Measurements from ENCODE around the gene GALNT17. TPM values are rescaled to one million over a fixed set of nuclear protein-coding genes. Genes with fewer than 3 reads are reported as not detected.

Gene GALNT17
- 0.47 and 0.50 TPM in 2 replicates for polyA plus RNA-seq (2013)

- Histone ChIP-seq H3K4ac (ENCODE audit: low read depth, low read length) (no peak within 1 kb of the TSS), H3K14ac (ENCODE audit: low read length) (no peak within 1 kb of the TSS), H3K79me1 (ENCODE audit: low read length) (peaks cover 1% of the 10 kb centered on the region), H3K4me2 (ENCODE audit: low read length) (peak within 1 kb of the TSS; percentile 92), H3K36me3 (ENCODE audit: control insufficient read depth in 1 of 2, insufficient read depth in 2 of 2, low read length in 2 of 2) (no peaks in the 10 kb centered on the region), H3K27ac (ENCODE audit: low read depth, low read length) (no peak within 1 kb of the TSS), H2AFZ (ENCODE audit: insufficient read depth, low read length, poor library complexity) (peak within 1 kb of the TSS; percentile 88), H3K79me2 (ENCODE audit: control insufficient read depth, insufficient read depth, low read length, poor library complexity) (no peaks in the 10 kb centered on the region), H2BK5ac (ENCODE audit: low read depth, low read length, poor library complexity) (no peak within 1 kb of the TSS), H2BK120ac (ENCODE audit: insufficient read depth, low read length, poor library complexity) (peak within 1 kb of the TSS; percentile 18), H2BK12ac (ENCODE audit: low read length) (peak within 1 kb of the TSS; percentile 20), H3K23ac (ENCODE audit: low read length) (no peak within 1 kb of the TSS), H3K27me3 (ENCODE audit: insufficient read depth, low read length) (peaks cover 19% of the 10 kb centered on the region), H3K4me1 (ENCODE audit: control insufficient read depth in 1 of 2, insufficient read depth in 2 of 2, low read length in 2 of 2) (peaks cover 5 to 10% of the 10 kb centered on the region in 2 experiments), H4K91ac (ENCODE audit: low read depth, low read length) (no peak within 1 kb of the TSS), H3K18ac (ENCODE audit: low read length) (peak within 1 kb of the TSS; percentile 56), H4K12ac (ENCODE audit: low read depth, low read length) (no peak within 1 kb of the TSS), H3K4me3 (ENCODE audit: low read depth, low read length) (peak within 1 kb of the TSS; percentile 74), H2AK5ac (ENCODE audit: low read length) (no peak within 1 kb of the TSS), H3K9ac (ENCODE audit: low read length) (no peak within 1 kb of the TSS), H4K8ac (ENCODE audit: low read depth, low read length) (peak within 1 kb of the TSS; percentile 35), H3K9me3 (ENCODE audit: insufficient read depth, low read depth, low read length) (peaks cover 4% of the 10 kb centered on the region)
- DNase-seq, result no peak
- WGBS (ENCODE audit: extremely low coverage, insufficient coverage, insufficient read length), result no CpG with 5 or more reads among the region's 34 CpGs
Observed at GRCh38 chr7:71132127-71132376, at the start of gene GALNT17. GALNT17 (plus strand) TSS chr7:71132144.

- no peaks in the 10 kb centered on the region for H3K27me3 ChIP-seq (ENCODE audit: insufficient read depth, low read length)
- H3K79me2 ChIP-seq (ENCODE audit: control insufficient read depth, insufficient read depth, low read length, poor library complexity), result no peaks in the 10 kb centered on the region
- H3K4me1 ChIP-seq (ENCODE audit: control insufficient read depth in 1 of 2, insufficient read depth in 2 of 2, low read length in 2 of 2), result no peaks in the 10 kb centered on the region
- no peak overlapping the region for H2BK12ac ChIP-seq (ENCODE audit: low read length)
- H4K91ac ChIP-seq (ENCODE audit: low read depth, low read length), result no peak overlapping the region
- H3K4me2 ChIP-seq (ENCODE audit: low read length), result no peak overlapping the region
- H3K4me3 ChIP-seq (ENCODE audit: low read depth, low read length), result no peak overlapping the region
- no peaks in the 10 kb centered on the region for H3K9me3 ChIP-seq (ENCODE audit: insufficient read depth, low read depth, low read length)
- H2BK120ac ChIP-seq (ENCODE audit: insufficient read depth, low read length, poor library complexity), result no peak overlapping the region
- no peak for DNase-seq
- no peak overlapping the region for H3K14ac ChIP-seq (ENCODE audit: low read length)
- no peak overlapping the region for H2AK5ac ChIP-seq (ENCODE audit: low read length)
- H3K36me3 ChIP-seq (ENCODE audit: control insufficient read depth in 1 of 2, insufficient read depth in 2 of 2, low read length in 2 of 2), result no peaks in the 10 kb centered on the region
- no peak overlapping the region for H3K18ac ChIP-seq (ENCODE audit: low read length)
- H3K23ac ChIP-seq (ENCODE audit: low read length), result no peak overlapping the region
- no peak overlapping the region for H3K9ac ChIP-seq (ENCODE audit: low read length)
- no peak overlapping the region for H4K8ac ChIP-seq (ENCODE audit: low read depth, low read length)
- no peaks in the 10 kb centered on the region for H3K79me1 ChIP-seq (ENCODE audit: low read length)
- H2AFZ ChIP-seq (ENCODE audit: insufficient read depth, low read length, poor library complexity), result no peak overlapping the region
- no peak overlapping the region for H3K27ac ChIP-seq (ENCODE audit: low read depth, low read length)
- H3K4ac ChIP-seq (ENCODE audit: low read depth, low read length), result no peak overlapping the region
- no peak overlapping the region for H2BK5ac ChIP-seq (ENCODE audit: low read depth, low read length, poor library complexity)
- H4K12ac ChIP-seq (ENCODE audit: low read depth, low read length), result no peak overlapping the region
- WGBS (ENCODE audit: extremely low coverage, insufficient coverage, insufficient read length), result no CpG with 5 or more reads among the region's 2 CpGs
Observed at GRCh38 chr7:71095266-71095860, 36.6 kb upstream of the GALNT17 start.

- Histone ChIP-seq H3K9ac (ENCODE audit: low read length) (no peak overlapping the region), H2AFZ (ENCODE audit: insufficient read depth, low read length, poor library complexity) (no peak overlapping the region), H3K79me2 (ENCODE audit: control insufficient read depth, insufficient read depth, low read length, poor library complexity) (no peaks in the 10 kb centered on the region), H3K27ac (ENCODE audit: low read depth, low read length) (no peak overlapping the region), H3K4me1 (ENCODE audit: control insufficient read depth in 1 of 2, insufficient read depth in 2 of 2, low read length in 2 of 2) (no peaks in the 10 kb centered on the region), H2BK5ac (ENCODE audit: low read depth, low read length, poor library complexity) (no peak overlapping the region), H4K8ac (ENCODE audit: low read depth, low read length) (no peak overlapping the region), H3K23ac (ENCODE audit: low read length) (no peak overlapping the region), H4K12ac (ENCODE audit: low read depth, low read length) (no peak overlapping the region), H3K4me2 (ENCODE audit: low read length) (no peak overlapping the region), H3K36me3 (ENCODE audit: control insufficient read depth in 1 of 2, insufficient read depth in 2 of 2, low read length in 2 of 2) (no peaks in the 10 kb centered on the region), H3K14ac (ENCODE audit: low read length) (no peak overlapping the region), H3K27me3 (ENCODE audit: insufficient read depth, low read length) (no peaks in the 10 kb centered on the region), H3K79me1 (ENCODE audit: low read length) (no peaks in the 10 kb centered on the region), H2AK5ac (ENCODE audit: low read length) (no peak overlapping the region), H3K9me3 (ENCODE audit: insufficient read depth, low read depth, low read length) (no peaks in the 10 kb centered on the region), H4K91ac (ENCODE audit: low read depth, low read length) (no peak overlapping the region), H3K18ac (ENCODE audit: low read length) (no peak overlapping the region), H3K4ac (ENCODE audit: low read depth, low read length) (no peak overlapping the region), H2BK120ac (ENCODE audit: insufficient read depth, low read length, poor library complexity) (no peak overlapping the region), H3K4me3 (ENCODE audit: low read depth, low read length) (no peak overlapping the region), H2BK12ac (ENCODE audit: low read length) (no peak overlapping the region)
- no peak for DNase-seq
- WGBS (ENCODE audit: extremely low coverage, insufficient coverage, insufficient read length), result no CpG with 5 or more reads among the region's 1 CpG
Observed at GRCh38 chr7:71096351-71096750, 35.6 kb upstream of the GALNT17 start.

GRCh38 chr7:71106226-71106625 lies 25.7 kb upstream of the GALNT17 start:
- no peak for DNase-seq
- Histone ChIP-seq H3K27ac (ENCODE audit: low read depth, low read length) (no peak overlapping the region), H3K9me3 (ENCODE audit: insufficient read depth, low read depth, low read length) (no peaks in the 10 kb centered on the region), H4K8ac (ENCODE audit: low read depth, low read length) (no peak overlapping the region), H3K23ac (ENCODE audit: low read length) (no peak overlapping the region), H3K79me1 (ENCODE audit: low read length) (no peaks in the 10 kb centered on the region), H3K4me2 (ENCODE audit: low read length) (no peak overlapping the region), H3K79me2 (ENCODE audit: control insufficient read depth, insufficient read depth, low read length, poor library complexity) (no peaks in the 10 kb centered on the region), H2BK5ac (ENCODE audit: low read depth, low read length, poor library complexity) (no peak overlapping the region), H4K12ac (ENCODE audit: low read depth, low read length) (no peak overlapping the region), H2AK5ac (ENCODE audit: low read length) (no peak overlapping the region), H2AFZ (ENCODE audit: insufficient read depth, low read length, poor library complexity) (no peak overlapping the region), H3K9ac (ENCODE audit: low read length) (no peak overlapping the region), H3K18ac (ENCODE audit: low read length) (no peak overlapping the region), H2BK120ac (ENCODE audit: insufficient read depth, low read length, poor library complexity) (no peak overlapping the region), H3K27me3 (ENCODE audit: insufficient read depth, low read length) (no peaks in the 10 kb centered on the region), H4K91ac (ENCODE audit: low read depth, low read length) (no peak overlapping the region), H3K4me3 (ENCODE audit: low read depth, low read length) (no peak overlapping the region), H3K14ac (ENCODE audit: low read length) (no peak overlapping the region), H3K36me3 (ENCODE audit: control insufficient read depth in 1 of 2, insufficient read depth in 2 of 2, low read length in 2 of 2) (peaks cover 0 to 2% of the 10 kb centered on the region in 2 experiments), H3K4ac (ENCODE audit: low read depth, low read length) (no peak overlapping the region), H3K4me1 (ENCODE audit: control insufficient read depth in 1 of 2, insufficient read depth in 2 of 2, low read length in 2 of 2) (no peaks in the 10 kb centered on the region), H2BK12ac (ENCODE audit: low read length) (no peak overlapping the region)
- WGBS (ENCODE audit: extremely low coverage, insufficient coverage, insufficient read length), result no CpG with 5 or more reads among the region's 4 CpGs
